GM19467 (cell line): ENCODE measurements around the gene EYS.

ENCODE experiments used
- ATAC-seq: cut with Tn5 transposase; IDR thresholded peaks from one replicate; pipeline ENCODE4 v1.9.1; 2021; ENCODE audit warnings: mild to moderate bottlenecking, moderate library complexity; ENCODE audit not compliant: unreplicated experiment

EYS gene

GRCh38 chr6:65253041-65253440 lies 454.0 kb downstream of the EYS start:
- ATAC-seq = no peak

- no peak for ATAC-seq
These were observed 458.9 kb downstream of the EYS start for GRCh38 chr6:65248101-65248610.

- ATAC-seq = no peak
These were observed 475.4 kb downstream of the EYS start for GRCh38 chr6:65231616-65232015.

GRCh38 chr6:65229825-65230224 lies 477.2 kb downstream of the EYS start:
- ATAC-seq = no peak

GRCh38 chr6:65221153-65221552 lies 485.9 kb downstream of the EYS start:
- no peak for ATAC-seq

GRCh38 chr6:65202738-65203137 lies 504.3 kb downstream of the EYS start:
- no peak for ATAC-seq

GRCh38 chr6:65199683-65200082 lies 507.3 kb downstream of the EYS start:
- no peak for ATAC-seq

- ATAC-seq = no peak
These were observed 507.9 kb downstream of the EYS start for GRCh38 chr6:65199121-65199520.

GRCh38 chr6:65191471-65191870 lies 515.6 kb downstream of the EYS start:
- ATAC-seq = no peak

GRCh38 chr6:65189236-65189881 lies 517.7 kb downstream of the EYS start:
- ATAC-seq = no peak

GRCh38 chr6:65186826-65187225 lies 520.2 kb downstream of the EYS start:
- no peak for ATAC-seq

GRCh38 chr6:65182681-65183080 lies 524.3 kb downstream of the EYS start:
- ATAC-seq = no peak

- no peak for ATAC-seq
These were observed 536.8 kb downstream of the EYS start for GRCh38 chr6:65170273-65170672.

GRCh38 chr6:65161661-65162060 lies 545.4 kb downstream of the EYS start:
- no peak for ATAC-seq

- ATAC-seq = no peak
These were observed 550.0 kb downstream of the EYS start for GRCh38 chr6:65157025-65157424.

GRCh38 chr6:65155083-65155482 lies 551.9 kb downstream of the EYS start:
- no peak for ATAC-seq

- no peak for ATAC-seq
These were observed 557.2 kb downstream of the EYS start for GRCh38 chr6:65149841-65150240.

- ATAC-seq = no peak
These were observed 558.2 kb downstream of the EYS start for GRCh38 chr6:65148839-65149238.

- ATAC-seq = no peak
These were observed 571.5 kb downstream of the EYS start for GRCh38 chr6:65135567-65135966.

GRCh38 chr6:65126667-65127066 lies 580.4 kb downstream of the EYS start:
- ATAC-seq = no peak

GRCh38 chr6:65123521-65123920 lies 583.5 kb downstream of the EYS start:
- ATAC-seq = no peak

GRCh38 chr6:65117817-65118409 lies 589.1 kb downstream of the EYS start:
- ATAC-seq = no peak

GRCh38 chr6:65116326-65116725 lies 590.7 kb downstream of the EYS start:
- ATAC-seq = no peak
